Measurements from ENCODE around the gene GGT5.
"Not testable (repeated sequence)": the region's sequence is repeated elsewhere in the genome, so short reads cannot be mapped to it uniquely, and the experiment has no call there.

Gene GGT5

GRCh38 chr22:24185001-24185500 is 59.8 kb downstream of the GGT5 start:
- DNase-seq (ENCODE audit: low read depth in 2 of 3, low spot score in 2 of 3), result no peak

DNA sequence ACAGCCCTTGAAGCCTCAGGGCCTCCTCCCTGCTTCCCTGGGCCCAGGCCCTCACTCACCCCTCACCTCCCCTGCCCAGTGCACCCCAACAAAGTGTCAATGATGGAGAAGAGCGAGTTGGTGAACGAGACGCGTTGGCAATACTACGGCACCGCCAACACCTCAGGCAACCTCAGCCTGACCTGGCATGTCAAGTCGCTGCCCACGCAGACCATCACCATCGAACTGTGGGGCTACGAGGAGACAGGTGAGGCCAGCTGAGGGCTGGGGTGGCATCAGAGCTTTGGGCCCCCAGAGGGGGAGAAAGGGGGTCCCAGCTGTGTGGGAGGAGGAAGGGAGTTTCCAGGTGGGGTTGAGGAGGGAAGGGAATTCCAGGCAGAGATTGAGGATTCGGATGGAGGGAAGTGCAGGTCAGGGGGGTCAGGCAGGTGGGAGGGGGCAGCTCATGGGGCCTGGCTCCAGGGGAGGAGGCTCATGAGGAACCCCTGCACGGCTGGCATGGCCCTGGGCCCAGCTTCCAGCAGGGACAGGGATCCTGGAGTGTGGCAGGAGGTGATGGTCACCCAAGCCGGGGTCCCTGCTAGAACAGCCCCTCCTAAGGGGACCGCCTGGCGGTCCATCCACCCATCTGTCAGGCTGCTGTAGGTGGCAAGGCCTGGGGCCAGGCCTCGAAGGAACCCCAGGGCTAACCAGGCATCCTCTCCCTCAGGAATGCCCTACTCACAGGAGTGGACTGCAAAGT is 60.7 kb downstream of the GGT5 start:
- DNase-seq (ENCODE audit: low read depth in 2 of 3, low spot score in 2 of 3), result no peak

GRCh38 chr22:24183321-24184031 is 61.4 kb downstream of the GGT5 start:
- DNase-seq (ENCODE audit: low read depth in 2 of 3, low spot score in 2 of 3), result no peak

- DNase-seq (ENCODE audit: low read depth in 2 of 3, low spot score in 2 of 3), result not testable (repeated sequence)
These were observed 62.0 kb downstream of the GGT5 start for GRCh38 chr22:24182900-24183246.

GRCh38 chr22:24181996-24182899 is 62.6 kb downstream of the GGT5 start:
- no peak for DNase-seq (ENCODE audit: low read depth in 2 of 3, low spot score in 2 of 3)

DNA sequence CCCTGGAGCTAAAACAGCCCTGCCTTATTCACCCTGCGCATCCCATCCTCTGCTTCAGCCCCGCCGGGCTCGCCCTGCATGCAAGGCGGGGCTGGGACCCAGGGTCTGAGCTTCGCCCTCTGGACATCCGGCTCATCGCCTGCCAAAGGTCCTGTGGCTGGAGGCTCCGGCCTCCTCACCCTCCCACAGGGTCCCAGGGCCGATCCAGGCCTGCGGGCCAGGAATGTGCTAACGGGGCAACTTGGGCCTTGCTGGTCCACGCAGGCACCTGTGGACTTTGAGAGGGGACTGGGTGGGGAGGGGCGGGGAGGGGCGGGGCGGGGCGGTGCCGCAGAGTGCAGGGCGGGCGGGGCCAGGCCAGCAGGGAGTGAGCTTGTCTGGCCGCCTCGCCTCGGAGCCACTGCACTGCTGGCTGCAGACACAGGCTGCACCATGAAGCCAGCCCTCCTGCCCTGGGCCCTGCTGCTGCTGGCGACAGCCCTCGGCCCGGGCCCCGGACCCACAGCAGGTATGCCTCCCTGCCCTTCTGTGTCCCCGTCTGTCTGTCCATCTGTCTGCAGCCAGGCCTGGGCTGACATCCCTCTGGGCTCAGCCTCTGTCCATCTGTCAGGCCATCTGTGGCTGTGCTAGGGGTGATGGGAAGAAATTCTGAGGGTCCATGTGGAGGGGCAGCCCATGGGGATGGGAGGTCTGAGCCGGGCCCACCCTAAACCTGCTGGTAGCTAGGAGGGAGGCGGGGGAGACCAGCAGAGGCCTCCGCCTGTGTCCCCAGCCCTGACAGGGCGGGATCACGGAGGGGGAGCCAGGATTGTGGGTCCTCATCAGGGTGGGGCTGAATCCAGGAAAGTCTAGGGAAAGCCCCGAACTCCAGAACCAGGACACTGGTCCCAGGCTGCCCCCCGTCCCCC is 63.5 kb downstream of the GGT5 start, which contains the start of gene SUSD2:
Gene SUSD2, plus strand, starts transcription at position 400 of the 908 bp plus-strand sequence. Its CDS starts 33 bp downstream, at position 433.
- DNase-seq (ENCODE audit: low read depth in 2 of 3, low spot score in 2 of 3), result no peak

- no peak for DNase-seq (ENCODE audit: low read depth in 2 of 3, low spot score in 2 of 3)
These were observed 64.4 kb downstream of the GGT5 start for GRCh38 chr22:24180316-24181087.

GRCh38 chr22:24179478-24180210 is 65.2 kb downstream of the GGT5 start:
- no peak for DNase-seq (ENCODE audit: low read depth in 2 of 3, low spot score in 2 of 3)

DNA sequence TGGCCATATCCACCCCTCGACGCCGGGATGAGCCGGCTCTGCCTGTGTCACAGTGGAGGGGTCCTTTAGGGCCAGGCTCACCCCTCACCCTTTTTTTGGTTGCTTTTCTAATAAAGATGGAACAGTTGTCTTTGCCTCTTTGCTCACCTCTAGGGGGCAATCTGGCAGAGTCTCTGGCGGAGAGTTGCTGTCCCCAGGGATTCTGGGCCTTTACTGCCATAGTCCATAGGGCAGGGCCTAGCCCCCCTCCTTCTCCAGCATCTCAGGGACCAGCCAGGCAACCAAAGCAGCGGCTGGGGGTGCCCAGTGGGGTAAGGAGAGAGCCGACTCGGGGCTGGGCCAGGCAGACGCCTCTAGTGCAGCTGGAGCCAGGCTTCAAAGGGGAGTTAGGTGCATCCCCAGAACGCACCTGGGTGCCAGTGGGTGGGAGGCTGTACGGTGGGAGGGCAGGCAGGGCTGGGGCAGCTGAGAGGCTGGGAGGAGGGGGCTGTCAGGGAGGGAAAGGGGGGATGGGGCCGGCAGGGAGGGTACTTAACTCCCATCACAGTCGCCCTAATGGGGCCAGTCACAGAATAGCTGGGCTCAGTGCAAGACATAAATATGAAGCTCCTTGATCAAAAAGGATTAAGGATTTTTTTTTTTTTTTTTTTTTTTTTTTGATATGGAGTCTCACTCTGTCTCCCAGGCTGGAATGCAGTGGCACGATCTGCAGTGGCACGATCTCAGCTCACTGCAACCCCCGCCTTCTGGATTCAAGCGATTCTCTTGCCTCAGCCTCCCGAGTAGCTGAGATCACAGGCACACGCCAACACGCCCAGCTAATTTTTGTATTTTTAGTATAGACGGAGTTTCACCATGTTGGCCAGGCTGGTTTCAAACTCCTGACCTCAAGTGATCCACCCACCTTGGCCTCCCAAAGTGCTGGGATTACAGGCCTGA is 66.1 kb downstream of the GGT5 start:
- DNase-seq (ENCODE audit: low read depth in 2 of 3, low spot score in 2 of 3), result no peak

- DNase-seq (ENCODE audit: low read depth in 2 of 3, low spot score in 2 of 3), result no peak
These were observed 66.9 kb downstream of the GGT5 start for GRCh38 chr22:24178021-24178431.

DNA sequence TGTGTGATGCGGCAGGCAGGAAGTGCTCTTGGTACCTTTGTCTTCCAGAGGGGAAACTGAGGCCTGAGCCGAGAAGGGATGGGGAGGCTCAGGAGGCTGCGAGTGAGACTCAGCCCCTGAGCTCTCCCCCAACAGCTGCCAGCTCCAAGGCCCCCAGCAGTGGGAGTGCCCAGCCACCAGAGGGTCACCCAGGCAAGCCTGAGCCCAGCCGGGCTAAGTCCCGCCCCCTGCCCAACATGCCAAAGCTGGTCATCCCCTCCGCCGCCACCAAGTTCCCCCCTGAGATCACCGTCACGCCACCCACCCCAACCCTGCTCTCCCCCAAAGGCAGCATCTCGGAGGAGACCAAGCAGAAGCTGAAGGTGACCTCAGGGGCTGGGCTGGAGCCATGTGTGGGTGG is 67.4 kb downstream of the GGT5 start:
- DNase-seq (ENCODE audit: low read depth in 2 of 3, low spot score in 2 of 3), result no peak

DNA sequence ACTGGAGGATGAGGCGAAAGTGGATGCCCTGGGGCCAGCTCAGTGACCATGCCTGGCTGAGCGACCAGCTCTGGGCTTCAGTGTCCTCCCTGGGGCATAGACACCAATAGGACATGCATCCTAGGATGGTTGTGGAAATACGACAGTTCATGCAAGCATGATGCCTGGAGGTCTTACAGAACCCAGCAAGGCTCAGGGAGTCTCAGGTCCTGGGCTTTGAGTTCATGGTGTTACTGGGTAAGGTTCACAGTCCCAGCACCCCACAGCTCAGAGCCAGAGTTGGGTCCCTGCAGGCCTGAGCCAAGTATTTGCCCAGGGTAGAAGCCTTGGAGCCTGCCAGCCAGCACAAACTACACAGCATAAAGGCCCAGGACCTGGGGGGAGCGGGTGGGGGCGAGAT is 67.8 kb downstream of the GGT5 start:
- no peak for DNase-seq (ENCODE audit: low read depth in 2 of 3, low spot score in 2 of 3)

- no peak for DNase-seq (ENCODE audit: low read depth in 2 of 3, low spot score in 2 of 3)
These were observed 68.3 kb downstream of the GGT5 start for GRCh38 chr22:24176630-24177029.

GRCh38 chr22:24176040-24176439 is 68.8 kb downstream of the GGT5 start:
- no peak for DNase-seq (ENCODE audit: low read depth in 2 of 3, low spot score in 2 of 3)

- peak in 2 of 3 experiments; percentile 35 to 39 for DNase-seq (ENCODE audit: low read depth in 2 of 3, low spot score in 2 of 3)
These were observed 69.6 kb downstream of the GGT5 start for GRCh38 chr22:24175160-24175808.

- no peak for DNase-seq (ENCODE audit: low read depth in 2 of 3, low spot score in 2 of 3)
These were observed 73.1 kb downstream of the GGT5 start for GRCh38 chr22:24171822-24172221.

GRCh38 chr22:24170632-24171031 is 74.2 kb downstream of the GGT5 start:
- no peak for DNase-seq (ENCODE audit: low read depth in 2 of 3, low spot score in 2 of 3)

Measured in activated CD8-positive, alpha-beta memory T cell treated with anti-CD3 and anti-CD28 coated beads for 48 hours (primary cell).